Measurements from ENCODE around the gene SFMBT2. TPM values are rescaled to one million over a fixed set of nuclear protein-coding genes. Genes with fewer than 3 reads are reported as not detected.

SFMBT2 gene
- total RNA-seq, 1 donor from 2014 or later = 2.7 TPM

DNA sequence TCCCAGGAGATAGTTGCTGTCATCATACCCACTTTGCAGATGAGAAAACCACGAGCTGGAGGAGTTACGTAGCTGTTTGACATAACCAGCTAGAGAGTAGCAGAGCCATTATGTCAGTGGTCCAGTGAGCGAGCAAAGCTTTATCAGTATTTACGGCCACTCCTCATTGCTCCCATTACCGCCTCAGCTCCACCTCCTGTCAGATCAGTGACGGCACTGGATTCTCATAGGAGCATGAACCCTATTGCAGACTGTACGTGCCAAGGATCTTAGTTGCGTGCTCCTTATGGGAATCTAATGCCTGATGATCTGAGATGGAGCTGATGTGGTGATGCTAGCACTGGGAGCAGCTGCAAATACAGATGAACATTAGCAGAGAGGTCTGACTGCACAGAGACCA is 9.2 kb upstream of the SFMBT2 start:
- H3K27ac Mint-ChIP-seq (ENCODE audit: unreplicated experiment) = no peak overlapping the region
- H3K4me1 Mint-ChIP-seq (ENCODE audit: unreplicated experiment) = no peaks in the 10 kb centered on the region

GRCh38 chr10:7417807-7418206 is 7.0 kb upstream of the SFMBT2 start:
- Mint-ChIP-seq H3K4me1 (ENCODE audit: unreplicated experiment) (peaks cover 2% of the 10 kb centered on the region), H3K4me3 (ENCODE audit: unreplicated experiment) (no peak overlapping the region), H3K9me3 (ENCODE audit: unreplicated experiment) (no peaks in the 10 kb centered on the region), H3K27me3 (ENCODE audit: unreplicated experiment) (peaks cover 52% of the 10 kb centered on the region), H3K36me3 (ENCODE audit: unreplicated experiment) (no peaks in the 10 kb centered on the region), H3K27ac (ENCODE audit: unreplicated experiment) (no peak overlapping the region)
- no peak for DNase-seq (ENCODE audit: extremely low spot score, unreplicated experiment)
- TF ChIP-seq CTCF (IDR thresholded peaks at IDR 0.05) = no peak

More for the DNA sequence above, 9.2 kb upstream of the SFMBT2 start:
- DNase-seq (ENCODE audit: extremely low spot score, unreplicated experiment) = no peak
- Mint-ChIP-seq H3K9me3 (ENCODE audit: unreplicated experiment) (no peaks in the 10 kb centered on the region), H3K4me3 (ENCODE audit: unreplicated experiment) (no peak overlapping the region), H3K27me3 (ENCODE audit: unreplicated experiment) (peaks cover 47% of the 10 kb centered on the region), H3K36me3 (ENCODE audit: unreplicated experiment) (no peaks in the 10 kb centered on the region)
- TF ChIP-seq CTCF (IDR thresholded peaks at IDR 0.05) = no peak

GRCh38 chr10:7417103-7417623 is 6.3 kb upstream of the SFMBT2 start:
- no peak for DNase-seq (ENCODE audit: extremely low spot score, unreplicated experiment)
- peaks cover 57% of the 10 kb centered on the region for H3K27me3 Mint-ChIP-seq (ENCODE audit: unreplicated experiment)

DNA sequence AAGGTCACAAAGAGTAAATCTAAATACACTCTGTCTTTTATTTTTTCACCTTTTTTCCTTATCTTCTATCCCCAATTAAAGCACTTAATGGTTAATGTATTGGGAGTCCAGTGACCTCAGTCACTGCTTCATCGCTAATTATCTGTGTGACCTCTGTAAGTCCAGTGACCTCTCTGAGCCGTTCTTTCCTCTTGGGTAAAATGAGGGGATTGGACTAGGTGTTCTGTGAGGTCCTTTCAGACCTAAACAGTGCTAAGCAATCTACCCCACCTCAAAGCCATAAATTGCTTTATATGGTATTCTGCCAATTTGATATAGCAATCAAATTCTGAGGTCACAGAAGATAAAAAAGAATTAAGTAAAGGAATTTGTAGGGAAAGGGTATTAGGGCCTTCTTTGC is 3.9 kb upstream of the SFMBT2 start:
- DNase-seq (ENCODE audit: extremely low spot score, unreplicated experiment) = no peak
- no peak overlapping the region for H3K27ac Mint-ChIP-seq (ENCODE audit: unreplicated experiment)
- no peaks in the 10 kb centered on the region for H3K36me3 Mint-ChIP-seq (ENCODE audit: unreplicated experiment)
- no peaks in the 10 kb centered on the region for H3K9me3 Mint-ChIP-seq (ENCODE audit: unreplicated experiment)
- no peak for TF ChIP-seq CTCF (IDR thresholded peaks at IDR 0.05)
- peaks cover 64% of the 10 kb centered on the region for H3K27me3 Mint-ChIP-seq (ENCODE audit: unreplicated experiment)
- peaks cover 15% of the 10 kb centered on the region for H3K4me1 Mint-ChIP-seq (ENCODE audit: unreplicated experiment)
- no peak overlapping the region for H3K4me3 Mint-ChIP-seq (ENCODE audit: unreplicated experiment)

More at GRCh38 chr10:7417103-7417623, 6.3 kb upstream of the SFMBT2 start:
- no peak overlapping the region for H3K27ac Mint-ChIP-seq (ENCODE audit: unreplicated experiment)
- peaks cover 6% of the 10 kb centered on the region for H3K4me1 Mint-ChIP-seq (ENCODE audit: unreplicated experiment)
- no peak overlapping the region for H3K4me3 Mint-ChIP-seq (ENCODE audit: unreplicated experiment)
- no peaks in the 10 kb centered on the region for H3K9me3 Mint-ChIP-seq (ENCODE audit: unreplicated experiment)
- peak; percentile 69 for TF ChIP-seq CTCF (IDR thresholded peaks at IDR 0.05)
- no peaks in the 10 kb centered on the region for H3K36me3 Mint-ChIP-seq (ENCODE audit: unreplicated experiment)

DNA sequence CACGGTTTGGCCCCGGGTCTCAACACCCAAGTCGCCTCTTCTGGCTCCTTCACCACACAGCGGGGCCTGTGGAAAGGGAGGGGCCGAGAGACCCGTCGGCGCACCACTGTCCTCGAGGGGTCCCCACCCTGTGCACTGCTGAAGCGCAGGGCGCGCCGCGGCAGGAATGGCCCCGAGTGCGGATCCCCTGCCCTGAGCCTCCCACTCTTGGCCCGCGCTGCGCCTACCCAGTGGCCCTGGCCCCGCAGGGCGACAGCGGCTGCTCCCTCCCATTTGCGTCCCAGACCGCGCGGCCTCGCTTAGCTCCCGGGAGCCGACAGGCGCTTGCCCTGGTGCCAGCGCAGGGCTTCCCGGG is 2.1 kb upstream of the SFMBT2 start:
- peaks cover 59% of the 10 kb centered on the region for H3K27me3 Mint-ChIP-seq (ENCODE audit: unreplicated experiment)
- H3K4me3 Mint-ChIP-seq (ENCODE audit: unreplicated experiment) = no peak overlapping the region
- no peak for DNase-seq (ENCODE audit: extremely low spot score, unreplicated experiment)
- no peaks in the 10 kb centered on the region for H3K9me3 Mint-ChIP-seq (ENCODE audit: unreplicated experiment)
- H3K27ac Mint-ChIP-seq (ENCODE audit: unreplicated experiment) = no peak overlapping the region
- H3K36me3 Mint-ChIP-seq (ENCODE audit: unreplicated experiment) = no peaks in the 10 kb centered on the region
- peaks cover 28% of the 10 kb centered on the region for H3K4me1 Mint-ChIP-seq (ENCODE audit: unreplicated experiment)
- TF ChIP-seq CTCF (IDR thresholded peaks at IDR 0.05) = no peak
